PC-9 (cell line): ENCODE data around the gene FBRSL1. TPM values are rescaled to one million over a fixed set of nuclear protein-coding genes. Genes with fewer than 3 reads are reported as not detected.

ENCODE experiments used
- BruUV-seq: library from RNA; stranded (reverse); fragments of 400-500 nt; replicated peaks from 2 replicates; lab custom pipeline; 2021; lab: Mats Ljungman, UMichigan
- CTCF ChIA-PET: fragments of 300-600 bp; sonication (Branson Sonifier 250); formaldehyde crosslinking; loops from one replicate; lab custom pipeline; 2022; ENCODE audit warnings: antibody characterized with exemption; lab: Charles Lee
- POLR2A ChIA-PET: fragments of 300-600 bp; sonication (Branson Sonifier 250); formaldehyde crosslinking; loops from one replicate; lab custom pipeline; 2022; ENCODE audit warnings: antibody characterized with exemption; ENCODE audit not compliant: unreplicated experiment; lab: Charles Lee
- DNase-seq, 2 experiments: peaks; one replicate each; pipeline versions ENCODE4 v3.0.0 to v3.0.0-alpha.2; 2015 to 2022; ENCODE audit warnings: mixed read lengths in 1 of 2
- H2AFZ ChIP-seq: fragments of 200-600 bp; sonication (generic); 2 replicates; pipeline ENCODE4 v1.8.1; 2017; ENCODE audit warnings: antibody characterized with exemption
- H3F3A ChIP-seq: fragments of 200-600 bp; sonication (generic); 2 replicates; pipeline ENCODE4 v1.8.1; 2017; ENCODE audit warnings: antibody characterized with exemption, mild to moderate bottlenecking, low read depth; ENCODE audit not compliant: insufficient read depth
- H3K27ac ChIP-seq: fragments of 200-600 bp; sonication (generic); 2 replicates; pipeline ENCODE4 v1.6.1; 2016; ENCODE audit warnings: mixed run types
- H3K27me3 ChIP-seq: fragments of 200-600 bp; sonication (generic); 2 replicates; pipeline ENCODE4 v1.6.1; 2016; ENCODE audit warnings: low read depth, mixed run types; ENCODE audit not compliant: insufficient read depth
- H3K36me3 ChIP-seq: fragments of 200-600 bp; sonication (generic); 2 replicates; pipeline ENCODE4 v1.6.1; 2016; ENCODE audit warnings: low read depth, mixed run types
- H3K4me1 ChIP-seq: fragments of 200-600 bp; sonication (generic); replicated peaks from 2 replicates; pipeline ENCODE4 v1.6.1; 2016; ENCODE audit warnings: mixed run types; ENCODE audit not compliant: insufficient read depth
- H3K4me2 ChIP-seq: fragments of 200-600 bp; sonication (generic); 2 replicates; pipeline ENCODE4 v1.6.1; 2017; ENCODE audit warnings: mixed run types
- H3K4me3 ChIP-seq: fragments of 200-600 bp; sonication (generic); 2 replicates; pipeline ENCODE4 v1.6.1; 2016; ENCODE audit warnings: mixed run types
- H3K79me2 ChIP-seq: fragments of 200-600 bp; sonication (generic); 2 replicates; pipeline ENCODE4 v1.6.1; 2017; ENCODE audit warnings: low read depth, mixed run types
- H3K9me2 ChIP-seq: fragments of 200-600 bp; sonication (generic); 2 replicates; pipeline ENCODE4 v1.8.1; 2017; ENCODE audit warnings: mild to moderate bottlenecking; ENCODE audit not compliant: insufficient read depth
- H3K9me3 ChIP-seq: fragments of 200-600 bp; sonication (generic); 2 replicates; pipeline ENCODE4 v1.8.1; 2016; ENCODE audit warnings: low read depth; ENCODE audit not compliant: insufficient read depth
- H4K20me1 ChIP-seq: fragments of 200-600 bp; sonication (generic); 2 replicates; pipeline ENCODE4 v1.8.1; 2017; ENCODE audit not compliant: insufficient read depth
- EZH2 ChIP-seq: fragments of 200-600 bp; sonication (generic); IDR thresholded peaks from 2 replicates; pipeline ENCODE4 v1.8.0; 2017; ENCODE audit warnings: antibody characterized with exemption, low read depth
- intact Hi-C: fragments of 100-400 bp; cut with micrococcal nuclease; formaldehyde crosslinking; loops from one replicate; pipeline ENCODE4 v1.10.0; 2022; ENCODE audit not compliant: unreplicated experiment
- total RNA-seq: library from RNA; stranded (reverse); gene quantifications from 2 replicates; pipeline ENCODE4 v1.2.3, GENCODE V29; 2021
- TF ChIP-seq, protein P1 (sequence below): fragments of 200-600 bp; sonication (generic); conservative IDR thresholded peaks from 2 replicates; pipeline ENCODE4 v1.6.1; 2017; ENCODE audit warnings: mixed run types, antibody characterized with exemption, mild to moderate bottlenecking, moderate library complexity

The FBRSL1 gene
- total RNA-seq, 1 experiment from 2014 or later: 59.5 TPM

DNA sequence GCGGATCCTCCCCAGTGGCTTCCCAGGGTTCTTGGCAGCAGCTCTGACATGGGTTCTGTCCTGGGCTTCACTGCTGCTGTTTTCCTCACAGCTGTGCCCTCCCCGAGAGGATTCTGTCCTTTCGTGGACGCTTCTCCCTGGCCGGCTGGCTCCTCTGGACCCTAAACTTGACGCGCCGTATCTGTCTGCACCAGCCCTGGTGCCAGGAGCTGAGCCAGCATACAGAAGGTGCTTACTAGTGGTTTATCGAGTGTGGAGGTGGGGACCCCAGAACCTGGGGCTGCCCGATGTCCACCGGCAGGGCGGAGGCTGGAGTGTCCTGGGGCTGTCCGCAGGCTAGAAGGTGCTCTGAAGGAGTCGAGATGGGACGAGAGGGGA, 17.2 kb downstream of the FBRSL1 start:
- BruUV-seq: no TSS peak
- peaks cover 25% of the 10 kb centered on the region for H3K79me2 ChIP-seq
- no peaks in the 10 kb centered on the region for H3K9me2 ChIP-seq
- H3K4me1 ChIP-seq: no peaks in the 10 kb centered on the region
- H3K4me2 ChIP-seq: no peak overlapping the region
- no peaks in the 10 kb centered on the region for H3K27me3 ChIP-seq
- H4K20me1 ChIP-seq: peaks cover 62% of the 10 kb centered on the region
- no peak overlapping the region for H2AFZ ChIP-seq
- CTCF ChIA-PET: no interaction called here
- H3K36me3 ChIP-seq: no peaks in the 10 kb centered on the region
- POLR2A ChIA-PET: no interaction called here
- intact Hi-C loops: no loop called here
- H3K9me3 ChIP-seq: no peaks in the 10 kb centered on the region
- H3K4me3 ChIP-seq: no peak overlapping the region
- no peaks in the 10 kb centered on the region for H3F3A ChIP-seq
- DNase-seq: no peak
- TF ChIP-seq, protein P1, sequence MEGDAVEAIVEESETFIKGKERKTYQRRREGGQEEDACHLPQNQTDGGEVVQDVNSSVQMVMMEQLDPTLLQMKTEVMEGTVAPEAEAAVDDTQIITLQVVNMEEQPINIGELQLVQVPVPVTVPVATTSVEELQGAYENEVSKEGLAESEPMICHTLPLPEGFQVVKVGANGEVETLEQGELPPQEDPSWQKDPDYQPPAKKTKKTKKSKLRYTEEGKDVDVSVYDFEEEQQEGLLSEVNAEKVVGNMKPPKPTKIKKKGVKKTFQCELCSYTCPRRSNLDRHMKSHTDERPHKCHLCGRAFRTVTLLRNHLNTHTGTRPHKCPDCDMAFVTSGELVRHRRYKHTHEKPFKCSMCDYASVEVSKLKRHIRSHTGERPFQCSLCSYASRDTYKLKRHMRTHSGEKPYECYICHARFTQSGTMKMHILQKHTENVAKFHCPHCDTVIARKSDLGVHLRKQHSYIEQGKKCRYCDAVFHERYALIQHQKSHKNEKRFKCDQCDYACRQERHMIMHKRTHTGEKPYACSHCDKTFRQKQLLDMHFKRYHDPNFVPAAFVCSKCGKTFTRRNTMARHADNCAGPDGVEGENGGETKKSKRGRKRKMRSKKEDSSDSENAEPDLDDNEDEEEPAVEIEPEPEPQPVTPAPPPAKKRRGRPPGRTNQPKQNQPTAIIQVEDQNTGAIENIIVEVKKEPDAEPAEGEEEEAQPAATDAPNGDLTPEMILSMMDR: no peak
- TF ChIP-seq EZH2: no peak
- H3K27ac ChIP-seq: no peak overlapping the region

DNA sequence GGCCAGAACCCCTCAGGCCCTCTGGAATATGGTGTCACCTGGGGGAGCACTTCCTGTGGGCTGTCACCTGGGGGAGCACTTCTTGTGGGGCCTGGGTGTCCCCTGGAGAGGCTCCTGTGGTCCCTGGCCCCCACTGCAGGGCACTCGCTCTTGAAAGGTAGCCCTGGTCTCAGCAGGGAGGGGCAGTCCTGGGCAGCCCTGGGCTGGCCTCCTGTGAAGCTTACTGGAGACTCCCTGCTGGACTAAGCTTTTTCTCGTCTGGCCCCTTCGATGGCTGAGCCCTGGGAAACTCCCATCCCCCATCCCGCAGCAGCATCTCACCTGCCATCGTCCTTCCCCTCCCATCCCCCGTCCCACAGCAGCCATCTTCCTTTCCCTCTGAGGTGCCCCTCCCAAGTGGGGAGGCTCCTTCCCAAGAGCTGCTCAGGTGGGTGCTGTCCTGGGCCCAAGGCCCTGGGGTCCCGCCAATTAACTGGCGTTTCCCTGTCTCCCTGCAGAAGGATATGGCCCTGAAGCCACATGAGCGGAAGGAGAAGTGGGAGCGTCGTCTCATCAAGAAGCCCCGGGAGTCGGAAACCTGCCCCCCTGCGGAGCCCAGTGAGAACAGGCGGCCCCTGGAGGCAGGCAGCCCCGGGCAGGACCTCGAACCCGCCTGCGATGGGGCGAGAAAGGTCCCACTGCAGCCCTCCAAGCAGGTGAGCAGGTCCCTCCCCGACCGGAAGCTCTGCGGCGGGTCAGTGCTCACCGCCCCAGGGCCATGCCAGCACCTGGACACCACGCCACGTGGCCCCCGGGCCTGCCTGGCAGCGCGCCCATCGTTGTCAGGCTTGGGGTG, 17.9 kb downstream of the FBRSL1 start:
- no peak for DNase-seq
- CTCF ChIA-PET: no interaction called here
- Histone ChIP-seq H2AFZ (no peak overlapping the region), H3K79me2 (peaks cover 22% of the 10 kb centered on the region), H4K20me1 (peaks cover 63% of the 10 kb centered on the region), H3K27me3 (no peaks in the 10 kb centered on the region), H3K36me3 (no peaks in the 10 kb centered on the region), H3K9me3 (no peaks in the 10 kb centered on the region), H3K4me3 (no peak overlapping the region), H3K9me2 (no peaks in the 10 kb centered on the region), H3K4me2 (no peak overlapping the region), H3F3A (no peaks in the 10 kb centered on the region), H3K27ac (no peak overlapping the region), H3K4me1 (no peaks in the 10 kb centered on the region)
- POLR2A ChIA-PET: no interaction called here
- intact Hi-C loops: no loop called here
- BruUV-seq: no TSS peak
- TF ChIP-seq, protein P1: no peak
- no peak for TF ChIP-seq EZH2

DNA sequence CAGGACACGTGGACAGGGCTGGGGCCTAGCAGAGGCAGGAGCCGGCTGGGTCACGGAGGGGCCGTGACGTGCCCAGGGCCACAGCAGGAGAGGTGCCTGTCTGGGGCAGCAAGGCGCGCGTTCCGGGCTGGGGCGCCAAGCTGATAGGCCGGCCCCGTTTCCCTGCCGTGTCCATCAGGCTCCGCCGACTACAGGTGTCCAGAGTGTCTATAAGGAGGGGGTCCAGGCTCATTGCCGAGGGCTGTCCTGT, 18.5 kb downstream of the FBRSL1 start:
- Histone ChIP-seq H3K36me3 (no peaks in the 10 kb centered on the region), H3K4me1 (no peaks in the 10 kb centered on the region), H3K4me2 (no peak overlapping the region), H3K27ac (no peak overlapping the region), H3K9me3 (no peaks in the 10 kb centered on the region), H3K79me2 (peaks cover 20% of the 10 kb centered on the region), H3K4me3 (no peak overlapping the region), H3F3A (no peaks in the 10 kb centered on the region), H2AFZ (no peak overlapping the region), H4K20me1 (peaks cover 58% of the 10 kb centered on the region), H3K9me2 (no peaks in the 10 kb centered on the region), H3K27me3 (no peaks in the 10 kb centered on the region)
- POLR2A ChIA-PET: no interaction called here
- BruUV-seq: no TSS peak
- intact Hi-C loops: no loop called here
- CTCF ChIA-PET: no interaction called here
- DNase-seq: no peak
- TF ChIP-seq EZH2: no peak
- TF ChIP-seq, protein P1: no peak
